SKM-1 treated with dmso at 0.1 percent for 144 hours (cell line): Measurements from ENCODE around the gene SCO2.

Experiments used
- DNase-seq: peaks from one replicate; lab custom pipeline; 2025; ENCODE audit not compliant: unreplicated experiment; lab: John Stamatoyannopoulos, UW

SCO2 gene

GRCh38 chr22:50551160-50551752, 25.9 kb upstream of the SCO2 start:
- no peak for DNase-seq

GRCh38 chr22:50550395-50550794, 25.0 kb upstream of the SCO2 start:
- no peak for DNase-seq

DNA sequence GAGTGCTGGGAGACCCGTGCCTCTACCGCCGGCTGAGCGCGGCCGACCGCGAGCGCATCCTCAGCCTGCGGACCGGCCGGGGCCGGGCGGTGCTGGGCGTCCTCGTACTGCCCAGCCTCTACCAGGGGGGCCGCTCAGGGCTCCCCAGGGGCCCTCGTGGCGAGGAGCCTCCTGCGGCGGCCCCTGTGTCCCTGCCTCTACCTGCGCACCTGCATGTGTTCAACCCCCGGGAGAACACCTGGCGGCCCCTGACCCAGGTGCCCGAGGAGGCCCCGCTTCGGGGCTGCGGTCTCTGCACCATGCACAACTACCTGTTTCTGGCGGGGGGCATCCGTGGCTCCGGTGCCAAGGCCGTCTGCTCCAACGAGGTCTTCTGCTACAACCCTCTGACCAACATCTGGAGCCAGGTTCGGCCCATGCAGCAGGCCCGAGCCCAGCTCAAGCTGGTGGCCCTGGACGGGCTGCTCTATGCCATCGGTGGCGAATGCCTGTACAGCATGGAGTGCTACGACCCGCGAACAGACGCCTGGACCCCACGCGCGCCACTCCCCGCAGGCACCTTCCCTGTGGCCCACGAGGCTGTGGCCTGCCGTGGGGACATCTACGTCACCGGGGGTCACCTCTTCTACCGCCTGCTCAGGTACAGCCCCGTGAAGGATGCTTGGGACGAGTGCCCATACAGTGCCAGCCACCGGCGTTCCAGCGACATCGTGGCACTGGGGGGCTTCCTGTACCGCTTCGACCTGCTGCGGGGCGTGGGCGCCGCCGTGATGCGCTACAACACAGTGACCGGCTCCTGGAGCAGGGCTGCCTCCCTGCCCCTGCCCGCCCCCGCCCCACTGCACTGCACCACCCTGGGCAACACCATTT, 23.8 kb upstream of the SCO2 start:
- DNase-seq: no peak

GRCh38 chr22:50548040-50548920, 22.9 kb upstream of the SCO2 start:
- no peak for DNase-seq

DNA sequence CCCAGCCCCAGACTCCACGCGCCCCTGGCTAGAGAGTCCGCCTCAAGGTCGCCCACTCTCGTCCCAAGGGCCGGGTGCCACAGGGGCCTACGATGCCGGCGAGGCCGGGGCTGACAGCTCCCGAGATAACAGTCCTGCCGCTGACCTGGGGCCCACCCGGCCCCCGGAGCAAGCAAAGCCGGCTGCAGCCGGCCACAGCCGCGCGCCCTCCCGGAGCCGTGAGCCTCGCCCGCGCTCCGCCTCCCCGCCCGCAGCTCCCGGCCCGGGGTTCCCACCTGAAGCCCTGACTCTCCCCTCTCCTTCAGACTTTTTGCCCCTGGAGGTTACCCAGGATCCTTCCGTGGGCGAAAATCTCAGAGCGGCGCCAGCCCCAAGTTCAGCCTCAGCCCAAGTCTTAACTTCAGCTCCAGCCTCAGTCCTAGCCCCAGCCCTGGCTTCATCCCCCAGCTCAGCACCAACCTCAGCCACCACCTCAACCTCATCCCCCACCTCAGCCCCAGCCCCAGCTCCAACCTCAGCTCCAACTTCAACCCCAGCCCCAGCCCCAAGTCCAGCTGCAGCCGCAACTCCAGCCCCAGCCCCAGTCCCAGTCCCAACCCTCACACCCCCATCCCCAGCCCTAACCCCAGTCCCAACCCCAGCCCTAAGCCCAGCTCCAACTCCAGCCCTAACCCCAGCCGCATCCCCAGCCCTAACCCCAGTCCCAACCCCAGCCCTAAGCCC, 22.0 kb upstream of the SCO2 start:
- no peak for DNase-seq

DNA sequence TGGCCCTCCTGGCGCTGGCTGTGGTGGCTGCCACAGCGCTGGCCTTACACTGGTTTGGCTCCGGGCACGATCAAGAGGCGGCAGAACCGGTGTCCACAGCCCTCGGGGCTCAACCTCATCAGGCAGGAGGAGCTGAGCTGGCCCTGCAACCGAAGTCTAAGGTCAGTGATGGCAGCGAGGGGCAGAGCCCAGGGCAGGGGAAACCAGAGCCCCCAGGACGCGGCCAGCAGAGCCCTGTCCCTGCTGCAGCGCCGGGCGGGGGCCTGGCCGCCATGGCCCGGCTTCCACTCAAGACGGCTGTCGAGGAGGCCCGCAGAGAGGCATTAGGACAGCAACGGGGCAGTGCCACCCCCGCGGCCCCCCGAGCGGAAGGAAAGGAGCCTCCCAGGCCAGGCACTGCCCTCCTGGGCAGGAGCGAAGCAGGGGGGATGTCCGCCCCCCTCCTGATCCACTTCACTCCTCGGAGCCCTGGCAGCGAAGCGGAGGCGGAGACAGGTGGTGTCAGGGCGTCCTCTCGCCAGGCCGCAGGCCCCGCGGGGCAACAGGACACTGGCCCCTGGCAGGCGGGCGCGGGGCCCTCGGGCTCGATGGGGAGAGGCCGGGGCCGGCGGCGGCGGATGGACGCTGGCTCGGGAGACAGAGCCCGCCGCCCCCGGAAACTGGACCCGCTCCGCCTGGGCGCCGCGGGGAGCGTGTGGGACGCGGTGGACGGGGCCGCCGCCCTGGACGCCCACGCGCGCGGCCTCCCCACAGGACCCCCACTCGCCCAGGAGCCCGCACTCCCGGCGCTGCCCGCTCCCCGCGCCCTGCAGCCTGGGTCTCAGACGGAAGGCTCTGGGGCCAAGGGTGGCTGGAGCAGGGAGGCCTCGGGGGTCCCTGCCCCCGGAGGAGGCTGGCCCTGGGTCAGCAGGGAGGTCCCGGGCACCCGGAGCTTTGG, 21.2 kb upstream of the SCO2 start:
- no peak for DNase-seq

- DNase-seq: peak; percentile 15
These were observed 20.3 kb upstream of the SCO2 start, which contains the start of gene KLHDC7B for GRCh38 chr22:50545522-50546325. TSS of gene KLHDC7B (plus strand) at chr22:50545899. CDS start at chr22:50546244, 345 bp downstream.

DNA sequence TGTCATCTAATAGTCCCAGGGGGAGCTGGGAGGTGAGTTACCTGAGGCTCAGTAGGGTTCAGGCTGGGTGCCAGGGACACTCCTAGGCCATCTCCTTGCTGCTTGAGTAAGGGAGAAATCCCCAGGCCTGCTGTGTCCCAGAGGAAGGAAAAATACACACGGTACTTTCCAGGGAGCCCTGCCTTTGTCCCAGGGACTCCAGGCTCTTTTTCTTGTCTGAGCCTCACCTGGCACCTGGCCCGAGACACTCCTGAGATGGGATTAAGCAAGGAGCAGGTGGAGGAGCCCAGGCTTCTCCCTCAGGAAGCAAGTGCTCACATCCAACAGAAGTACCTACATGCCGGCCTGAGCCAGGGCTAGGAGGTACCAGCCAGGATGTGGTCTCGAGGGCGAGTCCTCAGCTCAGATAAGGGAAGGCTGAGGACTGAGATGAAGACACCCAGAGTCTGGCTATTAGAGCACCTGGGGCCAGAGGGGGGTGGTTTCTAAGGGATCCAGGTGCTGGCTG, 19.4 kb upstream of the SCO2 start:
- no peak for DNase-seq

- DNase-seq: no peak
These were observed 18.8 kb upstream of the SCO2 start for GRCh38 chr22:50544078-50544745.

DNA sequence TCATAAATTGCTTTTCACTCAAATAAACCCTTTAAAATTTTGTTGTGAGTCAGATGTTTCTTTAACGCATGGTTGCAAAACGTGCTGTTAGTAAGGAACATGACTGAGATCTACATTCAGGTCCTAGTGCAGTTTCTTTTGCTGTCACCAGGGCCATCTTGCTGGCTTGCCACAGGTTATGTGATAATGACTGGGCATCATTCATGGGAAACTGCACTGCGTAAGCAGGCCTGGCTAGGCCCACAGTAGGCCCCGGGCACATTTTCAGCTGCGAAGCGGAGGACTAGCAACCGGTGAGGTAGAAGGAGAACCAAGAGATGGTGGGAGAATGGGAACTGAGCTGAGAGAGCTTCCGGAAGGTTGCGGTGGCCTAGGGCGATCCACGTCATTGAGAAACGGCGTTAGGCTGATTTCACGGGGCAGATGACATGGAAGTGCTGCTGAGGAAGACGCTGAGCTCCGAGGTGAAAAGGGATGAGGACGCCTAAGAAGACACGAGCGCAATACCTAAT, 17.1 kb upstream of the SCO2 start:
- peak; percentile 26 for DNase-seq

GRCh38 chr22:50541667-50542026, 16.2 kb upstream of the SCO2 start:
- peak; percentile 83 for DNase-seq

DNA sequence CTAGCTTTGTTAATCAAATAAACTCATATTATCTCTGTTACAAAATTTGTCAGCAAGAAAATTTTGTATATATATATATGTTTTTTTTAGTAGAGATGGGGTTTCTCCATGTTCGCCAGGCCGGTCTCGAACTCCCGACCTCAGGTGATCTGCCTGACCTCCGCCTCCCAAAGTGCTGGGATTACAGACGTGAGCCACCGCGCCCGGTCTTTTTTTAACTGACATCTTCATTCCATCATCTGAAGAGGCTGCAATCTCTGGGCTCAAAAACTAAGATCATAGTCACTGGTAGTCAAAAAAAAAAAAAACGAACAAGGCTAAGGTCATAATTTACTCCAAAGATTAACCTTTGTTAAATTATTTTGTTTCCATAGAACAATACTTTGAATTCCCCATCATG, 15.0 kb upstream of the SCO2 start:
- DNase-seq: no peak

DNA sequence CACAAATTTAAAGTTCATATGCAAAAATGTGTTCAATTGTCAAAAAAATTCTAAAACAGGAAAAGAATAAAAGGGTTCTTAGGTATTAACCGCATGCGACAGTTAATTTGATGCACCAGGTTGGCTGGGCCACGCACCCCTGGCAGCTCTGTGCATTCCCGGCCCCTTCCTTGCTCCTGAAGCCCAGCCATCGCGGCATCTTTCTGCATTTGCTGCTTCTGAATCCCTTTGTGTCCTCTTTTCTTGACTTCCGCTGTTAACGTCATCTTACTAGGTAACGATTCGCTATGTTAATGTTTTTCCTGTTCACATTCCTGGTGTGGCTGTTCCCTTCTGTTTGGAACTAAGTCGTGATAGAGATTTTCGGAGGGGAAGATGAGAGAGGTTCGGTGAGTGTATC, 12.4 kb upstream of the SCO2 start:
- no peak for DNase-seq

GRCh38 chr22:50536226-50536625, 10.8 kb upstream of the SCO2 start:
- DNase-seq: no peak

GRCh38 chr22:50535113-50535512, 9.7 kb upstream of the SCO2 start:
- DNase-seq: no peak

DNA sequence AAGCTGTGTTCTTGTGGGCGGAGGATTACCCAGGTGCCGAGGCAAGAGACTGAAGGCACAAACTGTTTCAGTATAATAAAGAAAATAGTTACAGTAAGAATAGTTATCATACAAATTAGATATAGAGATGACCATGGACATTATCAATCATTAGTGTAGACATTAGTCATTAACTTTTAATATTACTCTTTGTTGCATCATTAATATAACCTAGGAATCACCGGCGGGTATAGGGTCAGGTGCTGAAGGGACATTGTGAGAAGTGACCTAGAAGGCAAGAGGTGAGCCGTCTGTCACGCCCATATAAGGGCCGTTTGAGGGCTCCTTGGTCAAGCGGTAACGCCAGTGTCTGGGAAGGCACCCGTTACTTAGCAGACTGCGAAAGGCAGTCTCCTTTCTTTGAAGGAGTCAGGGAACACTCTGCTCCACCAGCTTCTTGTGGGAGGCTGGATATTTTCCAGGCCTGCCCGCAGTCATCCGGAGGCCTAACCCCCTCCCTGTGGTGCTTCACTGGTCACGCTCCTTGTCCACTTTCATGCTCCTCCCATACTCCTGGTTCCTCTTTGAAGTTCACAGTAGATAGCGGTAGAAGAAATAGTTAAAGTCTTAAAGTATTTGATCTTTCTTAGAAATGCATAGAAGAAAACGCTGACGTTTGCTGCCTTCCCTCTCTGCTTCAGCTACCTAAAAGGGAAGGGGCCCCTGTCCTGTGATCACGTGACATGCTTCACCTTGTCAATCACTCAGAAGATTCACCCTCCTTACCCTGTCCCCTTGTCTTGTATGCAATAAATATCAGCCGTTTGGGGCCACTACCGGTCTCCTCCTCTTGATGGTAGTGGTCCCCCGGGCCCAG, 8.7 kb upstream of the SCO2 start:
- peak; percentile 47 for DNase-seq
